ENCODE results near the gene IP6K3.

IP6K3 gene

GRCh38 chr6:33782561-33782960 lies 35.9 kb upstream of the IP6K3 start:
- no peak overlapping the region for H3K4me3 Mint-ChIP-seq
- no peaks in the 10 kb centered on the region for H3K9me3 Mint-ChIP-seq
- H3K36me3 Mint-ChIP-seq: peaks cover 10% of the 10 kb centered on the region
- peaks cover 46% of the 10 kb centered on the region for H3K4me1 Mint-ChIP-seq
- no peaks in the 10 kb centered on the region for H3K27me3 Mint-ChIP-seq
- peak overlapping the region; percentile 17 for H3K27ac Mint-ChIP-seq

GRCh38 chr6:33781131-33781975 lies 34.6 kb upstream of the IP6K3 start:
- Mint-ChIP-seq H3K9me3 (no peaks in the 10 kb centered on the region), H3K4me3 (no peak overlapping the region), H3K36me3 (peaks cover 11% of the 10 kb centered on the region), H3K4me1 (peaks cover 34% of the 10 kb centered on the region), H3K27me3 (no peaks in the 10 kb centered on the region), H3K27ac (peak overlapping the region; percentile 51)

- Mint-ChIP-seq H3K4me3 (no peak overlapping the region), H3K36me3 (peaks cover 9% of the 10 kb centered on the region), H3K27ac (no peak overlapping the region)
Observed at GRCh38 chr6:33779895-33780294, 33.2 kb upstream of the IP6K3 start.

GRCh38 chr6:33779290-33779689 lies 32.6 kb upstream of the IP6K3 start:
- Mint-ChIP-seq H3K4me3 (no peak overlapping the region), H3K4me1 (peaks cover 14% of the 10 kb centered on the region), H3K27me3 (no peaks in the 10 kb centered on the region), H3K9me3 (no peaks in the 10 kb centered on the region), H3K36me3 (peaks cover 10% of the 10 kb centered on the region), H3K27ac (no peak overlapping the region)

More at GRCh38 chr6:33779895-33780294, 33.2 kb upstream of the IP6K3 start:
- Mint-ChIP-seq H3K27me3 (no peaks in the 10 kb centered on the region), H3K4me1 (peaks cover 20% of the 10 kb centered on the region), H3K9me3 (no peaks in the 10 kb centered on the region)

- Mint-ChIP-seq H3K4me3 (no peak overlapping the region), H3K27me3 (no peaks in the 10 kb centered on the region), H3K27ac (no peak overlapping the region), H3K9me3 (no peaks in the 10 kb centered on the region), H3K4me1 (peaks cover 8% of the 10 kb centered on the region), H3K36me3 (peaks cover 10% of the 10 kb centered on the region)
Observed at GRCh38 chr6:33778444-33779121, 31.9 kb upstream of the IP6K3 start.

- Mint-ChIP-seq H3K4me1 (peaks cover 10% of the 10 kb centered on the region), H3K27ac (no peak overlapping the region), H3K36me3 (peaks cover 10% of the 10 kb centered on the region), H3K27me3 (no peaks in the 10 kb centered on the region), H3K9me3 (no peaks in the 10 kb centered on the region), H3K4me3 (no peak overlapping the region)
Observed at GRCh38 chr6:33777398-33778388, 31.0 kb upstream of the IP6K3 start.

GRCh38 chr6:33776764-33777163 lies 30.1 kb upstream of the IP6K3 start:
- Mint-ChIP-seq H3K4me1 (peaks cover 8% of the 10 kb centered on the region), H3K4me3 (no peak overlapping the region), H3K36me3 (peaks cover 8% of the 10 kb centered on the region), H3K27me3 (no peaks in the 10 kb centered on the region), H3K27ac (no peak overlapping the region), H3K9me3 (no peaks in the 10 kb centered on the region)

- H3K9me3 Mint-ChIP-seq: no peaks in the 10 kb centered on the region
- H3K27me3 Mint-ChIP-seq: no peaks in the 10 kb centered on the region
- no peak overlapping the region for H3K4me3 Mint-ChIP-seq
- H3K27ac Mint-ChIP-seq: no peak overlapping the region
- peaks cover 8% of the 10 kb centered on the region for H3K36me3 Mint-ChIP-seq
- H3K4me1 Mint-ChIP-seq: peaks cover 10% of the 10 kb centered on the region
Observed at GRCh38 chr6:33776186-33776585, 29.5 kb upstream of the IP6K3 start.

GRCh38 chr6:33774774-33775173 lies 28.1 kb upstream of the IP6K3 start:
- H3K36me3 Mint-ChIP-seq: peaks cover 5% of the 10 kb centered on the region
- H3K27ac Mint-ChIP-seq: no peak overlapping the region
- H3K9me3 Mint-ChIP-seq: no peaks in the 10 kb centered on the region
- no peaks in the 10 kb centered on the region for H3K27me3 Mint-ChIP-seq
- no peak overlapping the region for H3K4me3 Mint-ChIP-seq
- H3K4me1 Mint-ChIP-seq: peaks cover 12% of the 10 kb centered on the region

- H3K4me1 Mint-ChIP-seq: peaks cover 12% of the 10 kb centered on the region
- H3K27me3 Mint-ChIP-seq: no peaks in the 10 kb centered on the region
- peaks cover 5% of the 10 kb centered on the region for H3K36me3 Mint-ChIP-seq
- no peaks in the 10 kb centered on the region for H3K9me3 Mint-ChIP-seq
- H3K27ac Mint-ChIP-seq: peak overlapping the region; percentile 52
- no peak overlapping the region for H3K4me3 Mint-ChIP-seq
Observed at GRCh38 chr6:33772902-33773472, 26.3 kb upstream of the IP6K3 start.

- Mint-ChIP-seq H3K27ac (no peak overlapping the region), H3K36me3 (peaks cover 5% of the 10 kb centered on the region), H3K4me3 (no peak overlapping the region), H3K9me3 (no peaks in the 10 kb centered on the region), H3K27me3 (no peaks in the 10 kb centered on the region), H3K4me1 (peaks cover 12% of the 10 kb centered on the region)
Observed at GRCh38 chr6:33772082-33772830, 25.6 kb upstream of the IP6K3 start.

- Mint-ChIP-seq H3K27me3 (peaks cover 1% of the 10 kb centered on the region), H3K9me3 (no peaks in the 10 kb centered on the region), H3K36me3 (peaks cover 5% of the 10 kb centered on the region), H3K4me1 (peaks cover 12% of the 10 kb centered on the region), H3K4me3 (no peak overlapping the region), H3K27ac (no peak overlapping the region)
Observed at GRCh38 chr6:33771146-33772081, 24.7 kb upstream of the IP6K3 start.

GRCh38 chr6:33770833-33771145 lies 24.1 kb upstream of the IP6K3 start:
- Mint-ChIP-seq H3K27ac (no peak overlapping the region), H3K27me3 (peaks cover 1% of the 10 kb centered on the region), H3K4me3 (no peak overlapping the region), H3K36me3 (peaks cover 2% of the 10 kb centered on the region), H3K9me3 (no peaks in the 10 kb centered on the region), H3K4me1 (peaks cover 12% of the 10 kb centered on the region)

All from activated naive CD4-positive, alpha-beta T cell treated with anti-CD3 and anti-CD28 coated beads, Interleukin-2, amount 50 U/mL, for 24 hours (primary cell).